OCI-M2 (cell line): Measurements from ENCODE around the gene SMARCE1.

ENCODE experiments used
- DNase-seq: peaks from one replicate; lab custom pipeline; 2025; ENCODE audit not compliant: unreplicated experiment; lab: John Stamatoyannopoulos, UW

The SMARCE1 gene

GRCh38 chr17:40647624-40648383 lies at the start of gene SMARCE1:
Gene SMARCE1, minus strand, starts transcription at chr17:40647818. Its CDS starts 2,016 bp downstream, at chr17:40645802.
- DNase-seq: no peak

DNA sequence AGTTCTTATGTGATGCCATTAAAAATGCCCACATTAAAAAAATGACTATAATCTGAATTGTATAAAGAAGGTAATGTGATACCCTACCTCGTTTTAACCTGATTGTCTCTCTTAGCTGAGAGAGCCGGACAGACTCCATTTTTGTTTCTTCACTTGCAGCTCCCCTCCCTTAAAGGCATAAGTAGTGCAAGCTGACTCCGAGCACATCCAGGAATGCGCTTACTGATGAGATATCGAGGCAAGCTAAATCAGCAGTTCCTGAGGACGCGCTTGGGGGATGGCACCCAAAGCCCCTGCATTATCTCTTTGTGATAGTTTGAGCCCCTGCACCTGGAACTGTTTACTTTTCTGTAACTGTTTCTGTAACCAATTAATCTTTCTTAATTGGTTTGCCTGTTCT lies 49.7 kb upstream of the SMARCE1 start:
- DNase-seq: no peak

DNA sequence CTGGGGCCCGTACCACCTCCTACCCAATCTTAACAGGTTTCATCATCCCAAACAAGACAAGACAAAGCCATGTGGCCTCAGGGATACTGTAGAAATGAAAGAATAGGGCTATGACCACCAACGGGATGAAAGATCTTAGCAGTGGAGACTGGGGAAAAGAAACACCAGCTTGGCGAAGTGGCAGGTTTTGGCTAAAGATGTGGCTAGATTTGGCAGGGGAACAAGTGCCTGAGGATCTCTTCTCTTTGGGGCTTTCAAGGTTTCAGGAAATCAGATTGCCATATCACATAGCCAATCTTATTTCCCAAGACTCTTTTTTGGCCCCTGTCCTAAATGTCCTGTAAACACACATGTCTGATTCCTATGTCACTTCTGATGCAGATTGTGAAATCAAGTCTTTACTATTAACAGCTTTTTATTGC lies 49.0 kb upstream of the SMARCE1 start:
- no peak for DNase-seq

- no peak for DNase-seq
Measured at GRCh38 chr17:40695874-40696472, 48.4 kb upstream of the SMARCE1 start.

- no peak for DNase-seq
Measured at GRCh38 chr17:40694584-40694983, 47.0 kb upstream of the SMARCE1 start.

DNA sequence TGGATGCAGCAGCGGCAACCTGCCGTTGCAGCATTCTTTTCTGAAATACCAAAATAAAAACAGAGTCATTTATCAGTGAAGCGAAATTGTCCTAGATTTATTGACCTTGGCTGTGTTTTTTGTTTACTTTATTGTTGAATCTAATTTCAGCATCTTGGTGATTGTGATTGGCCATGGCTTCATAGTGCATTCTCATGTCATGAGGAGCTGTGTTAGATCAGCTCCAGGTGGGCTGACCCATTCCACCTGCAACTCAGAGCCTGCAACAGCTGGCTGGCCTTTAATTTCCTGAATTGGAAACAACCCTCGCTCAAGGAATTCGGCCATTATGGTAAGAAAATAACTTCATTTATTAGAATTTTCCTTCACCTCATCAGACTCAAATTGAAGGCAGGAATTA lies 39.5 kb upstream of the SMARCE1 start:
- no peak for DNase-seq

DNA sequence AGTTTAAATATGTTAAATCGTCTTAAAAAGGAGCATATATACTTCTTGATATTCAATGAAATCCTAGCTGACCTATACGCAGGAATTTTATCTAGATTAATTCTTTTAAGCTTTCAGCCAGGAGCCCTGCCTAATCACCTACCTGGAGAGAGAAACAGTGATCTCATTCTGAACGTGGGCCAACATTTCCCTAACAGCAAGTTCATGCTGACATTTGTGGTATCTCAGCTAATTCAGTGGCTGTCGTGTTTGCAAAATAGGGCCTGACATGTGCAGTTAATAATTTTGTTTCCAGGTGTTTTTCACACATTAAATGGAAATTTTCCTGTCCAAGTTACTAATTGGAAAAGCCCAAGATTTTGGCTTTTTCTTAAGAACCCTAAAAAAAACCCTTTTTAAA lies 38.6 kb upstream of the SMARCE1 start:
- DNase-seq: no peak

DNA sequence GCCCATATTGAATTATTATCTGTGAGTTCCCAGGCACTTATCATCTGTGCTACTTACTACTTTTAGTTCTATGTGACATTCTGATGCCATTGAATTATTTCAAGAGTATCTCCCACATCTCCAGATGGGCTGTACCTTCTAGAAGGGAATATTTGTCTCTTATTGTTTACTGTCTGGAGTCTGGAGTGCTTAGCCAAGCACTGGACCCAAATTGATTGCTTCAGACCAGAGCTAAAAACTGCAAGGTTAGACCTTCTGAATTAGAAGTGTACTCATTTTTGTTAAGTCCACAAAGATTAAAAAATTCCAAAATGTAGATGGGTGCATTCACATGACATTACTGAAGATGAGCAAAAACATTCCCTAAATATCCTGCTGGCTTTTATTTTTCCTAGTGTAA lies 33.4 kb upstream of the SMARCE1 start:
- no peak for DNase-seq

DNA sequence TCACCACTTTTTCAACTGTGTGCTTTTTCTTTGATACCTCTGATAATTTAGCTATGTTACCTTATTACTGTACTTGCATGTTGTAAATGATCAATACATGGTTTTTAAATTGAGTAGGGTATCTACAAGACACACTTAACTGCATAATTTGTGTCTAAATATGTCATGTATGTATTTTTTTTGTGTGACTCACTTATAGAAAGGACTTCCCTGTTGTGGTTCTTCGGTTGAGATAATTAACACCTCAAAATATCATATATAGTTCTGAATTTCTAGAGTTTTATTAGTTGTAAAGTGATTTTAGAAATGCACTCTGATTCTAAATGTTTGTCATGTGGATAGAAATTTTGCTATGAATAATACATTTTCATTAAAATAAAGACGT lies 31.9 kb upstream of the SMARCE1 start:
- DNase-seq: no peak

- no peak for DNase-seq
Measured at GRCh38 chr17:40678902-40679522, 31.4 kb upstream of the SMARCE1 start.

GRCh38 chr17:40675905-40676304 lies 28.3 kb upstream of the SMARCE1 start:
- DNase-seq: no peak

GRCh38 chr17:40672654-40673053 lies 25.0 kb upstream of the SMARCE1 start:
- DNase-seq: no peak

- DNase-seq: no peak
Measured at GRCh38 chr17:40671282-40671681, 23.7 kb upstream of the SMARCE1 start.

GRCh38 chr17:40666331-40666730 lies 18.7 kb upstream of the SMARCE1 start:
- no peak for DNase-seq

GRCh38 chr17:40664582-40665333 lies 17.1 kb upstream of the SMARCE1 start, which contains the start of gene KRT222:
Gene KRT222, minus strand, starts transcription at chr17:40665177. Its CDS starts 78 bp downstream, at chr17:40665099.
- DNase-seq: no peak

GRCh38 chr17:40663252-40663651 lies 15.6 kb upstream of the SMARCE1 start:
- no peak for DNase-seq

- DNase-seq: no peak
Measured at GRCh38 chr17:40659911-40660310, 12.3 kb upstream of the SMARCE1 start.

- DNase-seq: no peak
Measured at GRCh38 chr17:40658396-40658795, 10.8 kb upstream of the SMARCE1 start.

DNA sequence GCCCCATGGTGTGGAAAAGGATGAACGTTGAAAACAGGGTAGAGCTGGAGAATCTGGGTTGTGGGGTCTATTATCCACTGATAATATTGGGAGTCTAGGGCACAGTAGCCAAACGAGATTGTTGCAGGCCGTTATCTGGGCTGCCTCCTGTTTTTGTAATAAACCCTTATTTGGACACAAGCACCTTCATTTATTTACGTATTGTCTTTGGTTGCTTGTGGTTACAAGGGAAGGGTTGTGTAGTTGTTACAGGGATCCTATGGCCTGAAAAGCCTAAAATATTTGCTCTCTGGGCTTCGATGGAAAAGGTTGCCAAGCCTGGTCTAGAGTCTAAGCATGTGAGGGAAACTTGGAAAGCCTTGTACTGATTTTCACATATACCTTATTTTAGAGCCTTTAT lies 4.3 kb upstream of the SMARCE1 start:
- no peak for DNase-seq

- DNase-seq: no peak
Measured at GRCh38 chr17:40648384-40648968, 858 bp upstream of the SMARCE1 start.
